Right atrium auricular region (tissue), 2 donors: ENCODE data around the gene ADGRV1. TPM values are rescaled to one million over a fixed set of nuclear protein-coding genes. Genes with fewer than 3 reads are reported as not detected.
"Not testable (repeated sequence)": the region's sequence is repeated elsewhere in the genome, so short reads cannot be mapped to it uniquely, and the experiment has no call there.

Experiments
- DNase-seq: peaks from one replicate; pipeline ENCODE4 v3.0.0-alpha.2; 2019; ENCODE audit warnings: low spot score
- H3K27ac ChIP-seq, 2 donors: fragments of 200-600 bp; sonication (generic); 1 replicate in 1 of 2; 2 replicates in 1 of 2; pipeline ENCODE4 v1.5.1; 2016 to 2019
- H3K27me3 ChIP-seq, 2 donors: fragments of 200-600 bp; sonication (generic); one replicate each; pipeline versions ENCODE4 v1.5.1 to v1.6.0; 2017 to 2019
- H3K36me3 ChIP-seq: fragments of 200-600 bp; sonication (generic); one replicate; pipeline ENCODE4 v1.5.1; 2016
- H3K4me1 ChIP-seq, 2 donors: fragments of 200-600 bp; sonication (generic); one replicate each; pipeline versions ENCODE4 v1.5.1 to v1.6.0; 2017 to 2019
- H3K4me3 ChIP-seq, 2 donors: fragments of 200-600 bp; sonication (generic); 1 replicate in 1 of 2; 2 replicates in 1 of 2; pipeline ENCODE4 v1.5.1; 2017 to 2019; ENCODE audit warnings: mild to moderate bottlenecking in 1 of 2, moderate library complexity in 1 of 2
- H3K9me3 ChIP-seq, 2 donors: fragments of 200-600 bp; sonication (generic); one replicate each; pipeline ENCODE4 v1.5.1; 2019
- total RNA-seq, 2 donors: library from RNA; depleted of rRNA; stranded (reverse); fragments of >200 nt; gene quantifications; one replicate each; pipeline ENCODE4 v1.1.0, GENCODE V29; 2016
- TF ChIP-seq, protein P1 (sequence below), 2 donors: fragments of 200-600 bp; sonication (generic); IDR thresholded peaks; one replicate each; pipeline ENCODE4 v1.5.1; 2019; ENCODE audit warnings: antibody characterized with exemption in 2 of 2

Gene ADGRV1
- total RNA-seq, 2 donors from 2014 or later, result 1.4 to 1.8 TPM

DNA sequence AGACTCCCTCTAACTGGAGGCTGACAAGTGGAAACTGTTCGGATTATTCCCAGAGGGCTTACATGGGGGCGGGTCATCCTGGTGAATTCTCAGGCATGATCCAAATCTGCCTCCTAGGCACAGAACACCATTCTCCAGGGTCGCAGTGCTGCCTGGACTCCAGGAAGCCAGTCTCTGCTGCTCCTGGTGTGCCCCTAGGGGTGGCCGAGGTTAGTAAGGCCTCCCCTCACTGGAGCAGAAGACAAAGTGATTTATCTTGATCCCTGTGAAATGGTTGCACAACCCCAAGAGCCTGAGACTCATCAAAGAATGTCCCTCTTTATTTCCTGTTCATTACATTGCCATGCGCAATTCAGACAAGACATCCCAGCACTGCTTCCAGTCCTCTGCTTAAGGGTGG, 17.1 kb downstream of the ADGRV1 start:
- no peak overlapping the region for H3K27ac ChIP-seq

DNA sequence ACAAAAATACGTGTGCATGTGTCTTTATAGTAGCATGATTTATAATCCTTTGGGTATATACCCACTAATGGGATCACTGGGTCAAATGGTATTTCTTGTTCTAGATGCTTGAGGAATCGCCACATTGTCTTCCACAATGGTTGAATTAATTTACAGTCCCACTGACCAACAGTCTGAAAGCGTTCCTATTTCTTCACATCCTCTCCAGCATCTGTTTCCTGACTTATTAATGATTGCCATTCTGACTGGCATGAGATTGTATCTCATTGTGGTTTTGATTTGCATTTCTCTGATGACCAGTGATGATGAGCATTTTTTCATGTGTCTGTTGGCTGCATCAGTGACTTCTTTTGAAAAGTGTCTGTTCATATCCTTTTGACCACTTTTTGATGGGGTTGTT, 18.0 kb downstream of the ADGRV1 start:
- H3K4me1 ChIP-seq, H3K27ac ChIP-seq, DNase-seq, H3K4me3 ChIP-seq, H3K36me3 ChIP-seq, H3K27me3 ChIP-seq: not testable (repeated sequence)
- peaks cover 0 to 14% of the 10 kb centered on the region in 2 donors for H3K9me3 ChIP-seq

More for the DNA sequence above, 17.1 kb downstream of the ADGRV1 start:
- no peaks in the 10 kb centered on the region for H3K27me3 ChIP-seq
- H3K4me3 ChIP-seq, result no peak overlapping the region
- DNase-seq, result no peak
- H3K4me1 ChIP-seq, result no peaks in the 10 kb centered on the region
- H3K9me3 ChIP-seq, result peaks cover 0 to 18% of the 10 kb centered on the region in 2 donors
- TF ChIP-seq, protein P1, sequence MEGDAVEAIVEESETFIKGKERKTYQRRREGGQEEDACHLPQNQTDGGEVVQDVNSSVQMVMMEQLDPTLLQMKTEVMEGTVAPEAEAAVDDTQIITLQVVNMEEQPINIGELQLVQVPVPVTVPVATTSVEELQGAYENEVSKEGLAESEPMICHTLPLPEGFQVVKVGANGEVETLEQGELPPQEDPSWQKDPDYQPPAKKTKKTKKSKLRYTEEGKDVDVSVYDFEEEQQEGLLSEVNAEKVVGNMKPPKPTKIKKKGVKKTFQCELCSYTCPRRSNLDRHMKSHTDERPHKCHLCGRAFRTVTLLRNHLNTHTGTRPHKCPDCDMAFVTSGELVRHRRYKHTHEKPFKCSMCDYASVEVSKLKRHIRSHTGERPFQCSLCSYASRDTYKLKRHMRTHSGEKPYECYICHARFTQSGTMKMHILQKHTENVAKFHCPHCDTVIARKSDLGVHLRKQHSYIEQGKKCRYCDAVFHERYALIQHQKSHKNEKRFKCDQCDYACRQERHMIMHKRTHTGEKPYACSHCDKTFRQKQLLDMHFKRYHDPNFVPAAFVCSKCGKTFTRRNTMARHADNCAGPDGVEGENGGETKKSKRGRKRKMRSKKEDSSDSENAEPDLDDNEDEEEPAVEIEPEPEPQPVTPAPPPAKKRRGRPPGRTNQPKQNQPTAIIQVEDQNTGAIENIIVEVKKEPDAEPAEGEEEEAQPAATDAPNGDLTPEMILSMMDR (IDR thresholded peaks at IDR 0.05), result no peak
- no peaks in the 10 kb centered on the region for H3K36me3 ChIP-seq

DNA sequence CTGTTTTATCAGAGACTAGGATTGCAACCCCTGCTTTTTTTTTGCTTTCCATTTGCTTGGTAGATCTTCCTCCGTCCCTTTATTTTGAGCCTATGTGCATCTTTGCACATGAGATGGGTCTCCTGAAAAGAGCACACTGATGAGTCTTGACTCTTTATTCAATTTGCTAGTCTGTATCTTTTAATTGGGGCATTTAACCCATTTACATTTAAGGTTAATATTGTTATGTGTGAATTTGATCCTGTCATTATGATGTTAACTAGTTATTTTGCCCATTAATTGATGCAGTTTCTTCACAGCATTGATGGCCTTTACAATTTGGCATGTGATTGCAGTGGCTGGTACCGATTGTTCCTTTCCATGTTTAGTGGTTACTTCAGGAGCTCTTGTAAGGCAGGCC, 21.3 kb downstream of the ADGRV1 start:
- H3K4me1 ChIP-seq, H3K4me3 ChIP-seq, H3K27ac ChIP-seq, H3K27me3 ChIP-seq, H3K36me3 ChIP-seq, DNase-seq: not testable (repeated sequence)
- H3K9me3 ChIP-seq, result peaks cover 0 to 14% of the 10 kb centered on the region in 2 donors

DNA sequence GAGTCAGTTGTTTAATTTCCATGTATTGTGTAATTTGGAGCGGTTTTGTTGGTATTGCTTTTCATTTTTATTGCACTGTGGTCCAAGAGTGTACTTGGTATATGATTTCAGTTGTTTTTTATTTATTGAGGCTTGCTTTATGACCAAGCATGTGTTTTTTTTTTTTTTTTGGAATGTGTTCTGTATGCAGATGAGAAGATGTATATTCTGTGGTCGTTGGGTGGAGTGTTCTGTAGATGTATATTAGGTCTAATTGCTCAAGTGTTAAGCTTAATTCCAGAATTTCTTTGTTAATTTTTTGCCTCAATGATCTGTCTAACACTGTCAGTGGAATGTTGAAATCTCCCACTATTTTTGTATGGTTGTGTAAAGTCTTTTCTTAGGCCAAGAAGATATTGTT, 23.4 kb downstream of the ADGRV1 start:
- no peaks in the 10 kb centered on the region for H3K4me1 ChIP-seq
- H3K4me3 ChIP-seq, result no peak overlapping the region
- TF ChIP-seq, protein P1 (IDR thresholded peaks at IDR 0.05), result no peak
- H3K36me3 ChIP-seq, result no peaks in the 10 kb centered on the region
- no peak for DNase-seq
- no peak overlapping the region for H3K27ac ChIP-seq
- H3K27me3 ChIP-seq, result no peaks in the 10 kb centered on the region
- peaks cover 0 to 9% of the 10 kb centered on the region in 2 donors for H3K9me3 ChIP-seq

DNA sequence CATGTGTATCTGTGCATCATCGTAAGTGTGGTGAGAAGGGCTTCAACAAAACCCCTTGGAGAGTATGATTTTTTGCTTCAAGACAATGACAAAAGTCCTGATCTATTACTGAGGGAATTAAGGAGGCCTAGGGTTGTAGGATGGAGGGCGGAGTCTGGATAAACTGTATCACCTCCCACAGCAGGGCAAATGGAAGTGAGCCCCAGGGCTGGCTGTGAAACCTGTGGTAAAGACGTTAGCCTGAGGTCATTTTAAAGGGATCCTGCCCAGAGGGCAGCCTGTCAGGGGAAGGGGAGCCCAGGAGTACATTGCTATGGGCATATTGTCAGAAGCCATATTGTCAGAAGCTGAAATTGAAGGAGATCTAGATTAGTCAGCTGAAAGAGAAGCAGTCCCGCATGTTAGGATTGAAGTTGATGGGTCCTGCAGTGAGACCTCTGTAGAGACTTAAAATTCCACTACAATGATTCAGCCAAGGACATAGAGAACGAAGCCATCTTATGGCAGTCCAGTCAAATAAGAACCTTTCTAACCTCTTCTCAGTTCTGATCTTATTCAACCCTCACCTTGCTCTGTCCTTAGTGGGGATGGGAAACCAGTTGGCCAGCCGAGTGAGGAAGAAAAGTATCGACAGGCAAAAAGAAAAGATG, 26.9 kb downstream of the ADGRV1 start:
- Histone ChIP-seq H3K27ac (no peak overlapping the region), H3K4me1 (no peaks in the 10 kb centered on the region), H3K36me3 (no peaks in the 10 kb centered on the region), H3K4me3 (no peak overlapping the region), H3K27me3 (no peaks in the 10 kb centered on the region), H3K9me3 (no peaks in the 10 kb centered on the region)
- DNase-seq, result no peak
- TF ChIP-seq, protein P1 (IDR thresholded peaks at IDR 0.05), result no peak

DNA sequence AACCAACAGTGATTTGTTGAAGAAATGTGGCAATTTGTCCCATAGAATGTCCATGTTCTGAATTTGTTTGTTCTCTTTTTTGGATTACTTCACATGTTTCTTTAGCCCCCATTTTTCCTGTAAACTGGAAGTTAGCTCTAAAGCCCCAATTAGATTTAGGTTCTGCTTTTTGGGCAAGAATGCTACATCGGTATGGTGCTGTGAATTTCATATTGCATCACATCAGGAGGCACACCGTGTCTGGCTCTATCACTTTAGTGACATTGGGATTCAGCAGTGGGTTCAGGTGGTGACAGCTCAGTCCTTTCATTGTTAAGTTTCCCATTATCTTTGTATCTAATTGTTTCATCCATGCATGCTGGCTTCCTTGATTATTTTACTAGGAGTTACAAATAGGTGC, 27.9 kb downstream of the ADGRV1 start:
- no peak for DNase-seq
- no peak overlapping the region for H3K4me3 ChIP-seq
- no peaks in the 10 kb centered on the region for H3K4me1 ChIP-seq
- H3K9me3 ChIP-seq, result no peaks in the 10 kb centered on the region
- H3K27me3 ChIP-seq, result no peaks in the 10 kb centered on the region
- no peaks in the 10 kb centered on the region for H3K36me3 ChIP-seq
- no peak overlapping the region for H3K27ac ChIP-seq
- TF ChIP-seq, protein P1 (IDR thresholded peaks at IDR 0.05), result no peak

DNA sequence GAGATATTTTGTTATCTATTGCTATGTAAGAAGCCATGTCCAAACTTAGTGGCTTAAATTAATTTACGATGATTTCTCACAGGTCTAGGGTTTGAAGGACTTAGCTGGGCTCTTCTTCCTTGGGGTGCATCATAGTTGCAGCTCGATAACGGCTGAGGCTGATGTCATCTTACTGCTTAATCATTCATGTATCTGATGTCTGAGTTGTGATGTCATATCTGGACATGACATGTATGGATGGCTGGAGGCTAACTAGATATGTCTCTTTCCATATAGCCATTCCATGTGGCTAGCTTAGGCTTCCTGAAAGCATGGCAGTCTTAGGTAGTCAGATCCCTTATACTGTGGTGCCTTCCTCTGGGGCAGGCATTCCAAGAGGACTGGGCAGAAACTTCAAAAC, 31.6 kb downstream of the ADGRV1 start:
- Histone ChIP-seq H3K4me1 (no peaks in the 10 kb centered on the region), H3K9me3 (no peaks in the 10 kb centered on the region), H3K27ac (no peak overlapping the region), H3K27me3 (no peaks in the 10 kb centered on the region), H3K36me3 (no peaks in the 10 kb centered on the region), H3K4me3 (no peak overlapping the region)
- no peak for DNase-seq
- TF ChIP-seq, protein P1 (IDR thresholded peaks at IDR 0.05), result no peak

DNA sequence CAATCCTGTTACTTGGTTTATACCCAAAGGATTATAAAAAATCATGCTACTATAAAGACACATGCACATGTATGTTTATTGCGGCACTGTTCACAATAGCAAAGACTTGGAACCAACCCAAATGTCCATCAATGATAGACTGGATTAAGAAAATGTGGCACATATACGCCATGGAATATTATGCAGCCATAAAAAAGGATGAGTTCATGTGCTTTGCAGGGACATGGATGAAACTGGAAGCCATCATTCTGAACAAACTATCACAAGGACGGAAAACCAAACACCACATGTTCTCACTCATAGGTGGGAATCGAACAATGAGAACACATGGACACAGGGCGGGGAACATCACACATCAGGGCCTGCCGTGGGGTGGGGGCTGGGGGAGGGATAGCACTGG, 34.5 kb downstream of the ADGRV1 start:
- H3K36me3 ChIP-seq, DNase-seq, H3K9me3 ChIP-seq, H3K27me3 ChIP-seq, H3K4me1 ChIP-seq, H3K4me3 ChIP-seq, H3K27ac ChIP-seq: not testable (repeated sequence)

DNA sequence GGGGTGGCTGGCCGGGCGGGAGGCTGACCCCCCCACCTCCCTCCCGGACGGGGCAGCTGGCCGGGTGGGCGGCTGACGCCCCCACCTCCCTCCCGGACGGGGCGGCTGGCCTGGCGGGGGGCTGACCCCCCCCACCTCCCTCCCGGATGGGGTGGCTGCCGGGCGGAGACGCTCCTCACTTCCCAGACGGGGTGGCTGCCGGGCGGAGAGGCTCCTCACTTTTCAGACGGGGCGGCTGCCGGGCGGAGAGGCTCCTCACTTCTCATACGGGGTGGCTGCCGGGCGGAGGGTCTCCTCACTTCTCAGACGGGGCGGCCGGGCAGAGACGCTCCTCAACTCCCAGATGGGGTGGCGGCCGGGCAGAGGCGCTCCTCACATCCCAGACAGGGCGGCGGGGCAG, 37.2 kb downstream of the ADGRV1 start:
- DNase-seq, H3K4me3 ChIP-seq, H3K9me3 ChIP-seq, H3K4me1 ChIP-seq, H3K27ac ChIP-seq, H3K36me3 ChIP-seq, H3K27me3 ChIP-seq: not testable (repeated sequence)
